PC-9 (cell line): ENCODE data around the gene HOXB13.

Experiments used
- EZH2 ChIP-seq: fragments of 200-600 bp; sonication (generic); IDR thresholded peaks from 2 replicates; pipeline ENCODE4 v1.8.0; 2017; ENCODE audit warnings: antibody characterized with exemption, low read depth
- TF ChIP-seq, protein P1 (sequence below): fragments of 200-600 bp; sonication (generic); conservative IDR thresholded peaks from 2 replicates; pipeline ENCODE4 v1.6.1; 2017; ENCODE audit warnings: mixed run types, antibody characterized with exemption, mild to moderate bottlenecking, moderate library complexity

DNA sequence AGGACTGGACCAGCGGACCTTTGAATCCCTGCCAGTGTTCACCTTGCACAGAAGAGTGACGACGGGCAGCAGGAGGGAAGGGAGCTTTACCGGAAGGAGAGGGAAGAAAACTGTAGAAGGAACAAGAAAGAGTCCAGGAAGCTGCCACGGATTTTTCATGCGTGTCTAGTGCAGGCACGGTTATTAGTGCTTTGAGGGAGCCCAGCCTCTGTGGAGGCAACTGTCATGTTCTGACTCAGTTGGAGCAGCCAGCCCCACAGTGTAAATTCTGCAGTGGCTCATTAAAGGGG lies 6.5 kb upstream of the HOXB13 start:
- TF ChIP-seq, protein P1, sequence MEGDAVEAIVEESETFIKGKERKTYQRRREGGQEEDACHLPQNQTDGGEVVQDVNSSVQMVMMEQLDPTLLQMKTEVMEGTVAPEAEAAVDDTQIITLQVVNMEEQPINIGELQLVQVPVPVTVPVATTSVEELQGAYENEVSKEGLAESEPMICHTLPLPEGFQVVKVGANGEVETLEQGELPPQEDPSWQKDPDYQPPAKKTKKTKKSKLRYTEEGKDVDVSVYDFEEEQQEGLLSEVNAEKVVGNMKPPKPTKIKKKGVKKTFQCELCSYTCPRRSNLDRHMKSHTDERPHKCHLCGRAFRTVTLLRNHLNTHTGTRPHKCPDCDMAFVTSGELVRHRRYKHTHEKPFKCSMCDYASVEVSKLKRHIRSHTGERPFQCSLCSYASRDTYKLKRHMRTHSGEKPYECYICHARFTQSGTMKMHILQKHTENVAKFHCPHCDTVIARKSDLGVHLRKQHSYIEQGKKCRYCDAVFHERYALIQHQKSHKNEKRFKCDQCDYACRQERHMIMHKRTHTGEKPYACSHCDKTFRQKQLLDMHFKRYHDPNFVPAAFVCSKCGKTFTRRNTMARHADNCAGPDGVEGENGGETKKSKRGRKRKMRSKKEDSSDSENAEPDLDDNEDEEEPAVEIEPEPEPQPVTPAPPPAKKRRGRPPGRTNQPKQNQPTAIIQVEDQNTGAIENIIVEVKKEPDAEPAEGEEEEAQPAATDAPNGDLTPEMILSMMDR: no peak
- TF ChIP-seq EZH2: no peak
